ENCODE data around the gene CDCA5. TPM values are rescaled to one million over a fixed set of nuclear protein-coding genes. Genes with fewer than 3 reads are reported as not detected.

CDCA5 gene
- total RNA-seq, 1 experiment from 2014 or later = 87.3 TPM

GRCh38 chr11:65059959-65060824 is 23.6 kb downstream of the CDCA5 start:
- Histone ChIP-seq H3K36me3 (no peaks in the 10 kb centered on the region), H3K4me3 (no peak overlapping the region), H3K9me3 (replicated peaks) (no peaks in the 10 kb centered on the region), H3K4me1 (no peaks in the 10 kb centered on the region), H3K27me3 (no peaks in the 10 kb centered on the region), H3K27ac (no peak overlapping the region)
- DNase-seq = no peak

GRCh38 chr11:65059523-65059922 is 24.3 kb downstream of the CDCA5 start:
- Histone ChIP-seq H3K4me3 (no peak overlapping the region), H3K4me1 (no peaks in the 10 kb centered on the region), H3K36me3 (no peaks in the 10 kb centered on the region), H3K9me3 (replicated peaks) (no peaks in the 10 kb centered on the region), H3K27ac (no peak overlapping the region), H3K27me3 (no peaks in the 10 kb centered on the region)
- no peak for DNase-seq

- no peaks in the 10 kb centered on the region for H3K36me3 ChIP-seq
- no peak within 1 kb of the TSS for H3K27ac ChIP-seq
- H3K9me3 ChIP-seq (replicated peaks) = no peaks in the 10 kb centered on the region
- H3K27me3 ChIP-seq = no peaks in the 10 kb centered on the region
- H3K4me3 ChIP-seq = no peak within 1 kb of the TSS
- DNase-seq = no peak
- H3K4me1 ChIP-seq = no peaks in the 10 kb centered on the region
Observed at GRCh38 chr11:65058419-65059054, 25.3 kb downstream of the CDCA5 start, which contains the start of gene NAALADL1. Gene NAALADL1 (minus strand): TSS chr11:65058553. CDS start chr11:65058521, 32 bp downstream.

GRCh38 chr11:65058012-65058411 is 25.8 kb downstream of the CDCA5 start:
- Histone ChIP-seq H3K4me1 (no peaks in the 10 kb centered on the region), H3K9me3 (replicated peaks) (no peaks in the 10 kb centered on the region), H3K4me3 (no peak overlapping the region), H3K27me3 (no peaks in the 10 kb centered on the region), H3K27ac (no peak overlapping the region), H3K36me3 (no peaks in the 10 kb centered on the region)
- DNase-seq = no peak

- Histone ChIP-seq H3K36me3 (no peaks in the 10 kb centered on the region), H3K4me1 (no peaks in the 10 kb centered on the region), H3K27ac (no peak overlapping the region), H3K27me3 (no peaks in the 10 kb centered on the region), H3K9me3 (replicated peaks) (no peaks in the 10 kb centered on the region), H3K4me3 (no peak overlapping the region)
- no peak for DNase-seq
Observed at GRCh38 chr11:65057526-65057925, 26.3 kb downstream of the CDCA5 start.

- Histone ChIP-seq H3K27me3 (no peaks in the 10 kb centered on the region), H3K36me3 (no peaks in the 10 kb centered on the region), H3K4me3 (no peak overlapping the region), H3K4me1 (no peaks in the 10 kb centered on the region), H3K9me3 (replicated peaks) (no peaks in the 10 kb centered on the region), H3K27ac (no peak overlapping the region)
- no peak for DNase-seq
Observed at GRCh38 chr11:65056999-65057398, 26.8 kb downstream of the CDCA5 start.

- no peaks in the 10 kb centered on the region for H3K27me3 ChIP-seq
- H3K4me1 ChIP-seq = no peaks in the 10 kb centered on the region
- H3K4me3 ChIP-seq = no peak overlapping the region
- H3K27ac ChIP-seq = no peak overlapping the region
- H3K36me3 ChIP-seq = no peaks in the 10 kb centered on the region
- H3K9me3 ChIP-seq (replicated peaks) = no peaks in the 10 kb centered on the region
- DNase-seq = no peak
Observed at GRCh38 chr11:65055538-65055937, 28.3 kb downstream of the CDCA5 start.

- no peaks in the 10 kb centered on the region for H3K4me1 ChIP-seq
- H3K4me3 ChIP-seq = no peak overlapping the region
- no peaks in the 10 kb centered on the region for H3K27me3 ChIP-seq
- no peaks in the 10 kb centered on the region for H3K9me3 ChIP-seq (replicated peaks)
- H3K27ac ChIP-seq = no peak overlapping the region
- H3K36me3 ChIP-seq = no peaks in the 10 kb centered on the region
- no peak for DNase-seq
Observed at GRCh38 chr11:65053827-65054508, 29.9 kb downstream of the CDCA5 start.

- no peak for DNase-seq
- Histone ChIP-seq H3K9me3 (replicated peaks) (no peaks in the 10 kb centered on the region), H3K36me3 (no peaks in the 10 kb centered on the region), H3K27me3 (no peaks in the 10 kb centered on the region), H3K27ac (no peak overlapping the region), H3K4me1 (no peaks in the 10 kb centered on the region), H3K4me3 (no peak overlapping the region)
Observed at GRCh38 chr11:65051398-65051858, 32.4 kb downstream of the CDCA5 start.

- no peak overlapping the region for H3K4me3 ChIP-seq
- no peaks in the 10 kb centered on the region for H3K9me3 ChIP-seq (replicated peaks)
- no peak for DNase-seq
Observed at GRCh38 chr11:65047581-65048422, 36.0 kb downstream of the CDCA5 start.

GRCh38 chr11:65045728-65046127 is 38.1 kb downstream of the CDCA5 start:
- Histone ChIP-seq H3K36me3 (peaks cover 2% of the 10 kb centered on the region; the same call in 1 of the 2 replicates), H3K27me3 (no peaks in the 10 kb centered on the region)
- no peak for DNase-seq

More at GRCh38 chr11:65047581-65048422, 36.0 kb downstream of the CDCA5 start:
- Histone ChIP-seq H3K4me1 (no peaks in the 10 kb centered on the region), H3K36me3 (no peaks in the 10 kb centered on the region; the same call in 1 of the 2 replicates), H3K27ac (no peak overlapping the region), H3K27me3 (no peaks in the 10 kb centered on the region)

GRCh38 chr11:65045061-65045460 is 38.8 kb downstream of the CDCA5 start:
- H3K36me3 ChIP-seq = peaks cover 2% of the 10 kb centered on the region; the same call in 1 of the 2 replicates
- no peak overlapping the region for H3K27ac ChIP-seq
- H3K27me3 ChIP-seq = no peaks in the 10 kb centered on the region
- no peaks in the 10 kb centered on the region for H3K9me3 ChIP-seq (replicated peaks)
- no peak overlapping the region for H3K4me3 ChIP-seq
- no peaks in the 10 kb centered on the region; the same call in none of the 2 replicates for H3K4me1 ChIP-seq
- no peak for DNase-seq

More at GRCh38 chr11:65045728-65046127, 38.1 kb downstream of the CDCA5 start:
- H3K4me3 ChIP-seq = no peak overlapping the region
- no peak overlapping the region for H3K27ac ChIP-seq
- H3K4me1 ChIP-seq = no peaks in the 10 kb centered on the region; the same call in 1 of the 2 replicates
- H3K9me3 ChIP-seq (replicated peaks) = no peaks in the 10 kb centered on the region

GRCh38 chr11:65043881-65044501 is 39.8 kb downstream of the CDCA5 start:
- DNase-seq = no peak
- H3K27ac ChIP-seq = no peak overlapping the region
- no peaks in the 10 kb centered on the region for H3K27me3 ChIP-seq
- no peaks in the 10 kb centered on the region; the same call in none of the 2 replicates for H3K4me1 ChIP-seq
- no peak overlapping the region for H3K4me3 ChIP-seq
- H3K9me3 ChIP-seq (replicated peaks) = no peaks in the 10 kb centered on the region
- peaks cover 2% of the 10 kb centered on the region; the same call in 1 of the 2 replicates for H3K36me3 ChIP-seq

All from SJCRH30 (cell line).